K562 (cell line): ENCODE data around the gene SPHK1. TPM values are rescaled to one million over a fixed set of nuclear protein-coding genes. Genes with fewer than 3 reads are reported as not detected.

ENCODE experiments used
- KDM5B ChIP-seq: fragments of 200-600 bp; sonication (generic); IDR thresholded peaks from 2 replicates; pipeline ENCODE4 v1.6.1; 2012; ENCODE audit warnings: low read depth, mild to moderate bottlenecking, moderate library complexity, low read length, control low read depth, inconsistent platforms; ENCODE audit not compliant: insufficient replicate concordance
- NR2C1 ChIP-seq, 2 experiments: fragments of 450-650 bp; IDR thresholded peaks; 2 replicates each; pipeline ENCODE4 v1.6.1; 2017; ENCODE audit warnings: mild to moderate bottlenecking in 2 of 2, antibody characterized with exemption in 1 of 2, inconsistent platforms in 1 of 2, missing compliant biosample characterization in 1 of 2, missing genetic modification characterization in 1 of 2
- SRF ChIP-seq, 2 experiments: fragments of 250-450, 450-650 bp in 1 of 2; sonication (Bioruptor Pico) in 1 of 2; sonication (generic) in 1 of 2; formaldehyde crosslinking; IDR thresholded peaks; 2 replicates each; pipeline versions ENCODE4 v1.5.0 to v1.5.1; 2020 to 2022; ENCODE audit warnings: mild to moderate bottlenecking in 1 of 2, missing genetic modification reagents in 1 of 2
- polyA plus RNA-seq, 8 experiments: library from polyadenylated mRNA; depleted of rRNA in 4 of 8; stranded (reverse) in 5 of 8; unstranded in 3 of 8; fragments of >200 nt; fragmentation: Nextera tagmentation in 2 of 8; fragmentation: Illumina TruSeq in 1 of 8; extraction: Ambion mirVana in 2 of 8; extraction: Trizol in 1 of 8; gene quantifications; 2 replicates each; pipeline versions ENCODE4 v1.2.1 to v1.2.3, GENCODE V29; 2011 to 2014; ENCODE audit warnings: inconsistent platforms in 1 of 8, missing spikeins in 1 of 8
- total RNA-seq, 7 experiments: library from RNA; depleted of rRNA in 6 of 7; stranded (reverse); fragments of >200 nt in 6 of 7; fragmentation: Illumina TruSeq in 2 of 7; extraction: Trizol in 2 of 7; gene quantifications; 2 replicates each; pipeline versions ENCODE4 v1.2.1 to v1.2.3, GENCODE V29; 2011 to 2021; ENCODE audit warnings: low replicate concordance in 1 of 7
- TF ChIP-seq, protein P1 (sequence below), 2 experiments: fragments of 450-650 bp in 1 of 2; sonication (generic) in 1 of 2; formaldehyde crosslinking in 1 of 2; IDR thresholded peaks; 2 replicates each; pipeline versions ENCODE4 v1.7.1 to v1.9.0; 2016 to 2022; ENCODE audit warnings: inconsistent platforms in 1 of 2, mild to moderate bottlenecking in 1 of 2, missing genetic modification reagents in 1 of 2
- TF ChIP-seq, protein P2 (sequence below): fragments of 450-650 bp; conservative IDR thresholded peaks from 2 replicates; pipeline ENCODE4 v1.6.1; 2016; ENCODE audit warnings: missing genetic modification characterization, low read depth, mild to moderate bottlenecking, control low read depth, missing compliant biosample characterization
- TF ChIP-seq, protein P3 (sequence below): sonication (generic); formaldehyde crosslinking; IDR thresholded peaks from 2 replicates; pipeline ENCODE4 v1.4.0; 2020; ENCODE audit warnings: mild to moderate bottlenecking, missing genetic modification reagents

Gene SPHK1
- total and polyA plus RNA-seq, 9 of the 15 experiments (the other 6 are each of a cell fraction or from before 2014, with no cell fraction given), result 0.21 to 60.3 (median 14.5) TPM

DNA sequence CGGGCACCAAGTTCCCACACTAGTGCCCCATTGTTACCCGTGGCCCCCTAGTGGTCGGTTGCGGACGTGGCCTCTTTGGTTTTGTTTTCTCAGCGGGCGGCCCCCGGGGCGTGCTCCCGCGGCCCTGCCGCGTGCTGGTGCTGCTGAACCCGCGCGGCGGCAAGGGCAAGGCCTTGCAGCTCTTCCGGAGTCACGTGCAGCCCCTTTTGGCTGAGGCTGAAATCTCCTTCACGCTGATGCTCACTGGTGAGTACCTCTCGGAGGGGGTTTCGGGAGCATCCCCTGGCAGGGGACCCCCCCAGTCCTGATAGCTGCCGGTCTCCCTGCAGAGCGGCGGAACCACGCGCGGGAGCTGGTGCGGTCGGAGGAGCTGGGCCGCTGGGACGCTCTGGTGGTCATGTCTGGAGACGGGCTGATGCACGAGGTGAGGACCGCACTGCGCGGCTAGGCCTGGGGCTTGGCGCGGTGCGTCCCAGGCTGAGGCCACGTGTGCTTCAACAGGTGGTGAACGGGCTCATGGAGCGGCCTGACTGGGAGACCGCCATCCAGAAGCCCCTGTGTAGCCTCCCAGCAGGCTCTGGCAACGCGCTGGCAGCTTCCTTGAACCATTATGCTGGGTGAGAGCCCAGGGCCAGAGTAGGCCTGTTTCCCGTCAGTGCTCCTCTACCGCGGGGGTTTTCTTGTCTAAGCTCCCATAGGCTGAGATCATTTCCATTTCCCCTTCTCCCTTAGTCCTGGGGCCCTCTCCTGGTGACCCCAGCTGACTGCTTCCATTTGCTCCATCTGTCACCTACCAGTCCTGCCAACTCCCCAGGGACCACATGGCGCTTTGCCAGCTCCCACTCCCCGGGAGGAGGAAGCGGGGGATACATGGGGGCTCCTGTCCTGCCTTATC is 1.7 kb downstream of the SPHK1 start (continued):
- TF ChIP-seq, protein P1, sequence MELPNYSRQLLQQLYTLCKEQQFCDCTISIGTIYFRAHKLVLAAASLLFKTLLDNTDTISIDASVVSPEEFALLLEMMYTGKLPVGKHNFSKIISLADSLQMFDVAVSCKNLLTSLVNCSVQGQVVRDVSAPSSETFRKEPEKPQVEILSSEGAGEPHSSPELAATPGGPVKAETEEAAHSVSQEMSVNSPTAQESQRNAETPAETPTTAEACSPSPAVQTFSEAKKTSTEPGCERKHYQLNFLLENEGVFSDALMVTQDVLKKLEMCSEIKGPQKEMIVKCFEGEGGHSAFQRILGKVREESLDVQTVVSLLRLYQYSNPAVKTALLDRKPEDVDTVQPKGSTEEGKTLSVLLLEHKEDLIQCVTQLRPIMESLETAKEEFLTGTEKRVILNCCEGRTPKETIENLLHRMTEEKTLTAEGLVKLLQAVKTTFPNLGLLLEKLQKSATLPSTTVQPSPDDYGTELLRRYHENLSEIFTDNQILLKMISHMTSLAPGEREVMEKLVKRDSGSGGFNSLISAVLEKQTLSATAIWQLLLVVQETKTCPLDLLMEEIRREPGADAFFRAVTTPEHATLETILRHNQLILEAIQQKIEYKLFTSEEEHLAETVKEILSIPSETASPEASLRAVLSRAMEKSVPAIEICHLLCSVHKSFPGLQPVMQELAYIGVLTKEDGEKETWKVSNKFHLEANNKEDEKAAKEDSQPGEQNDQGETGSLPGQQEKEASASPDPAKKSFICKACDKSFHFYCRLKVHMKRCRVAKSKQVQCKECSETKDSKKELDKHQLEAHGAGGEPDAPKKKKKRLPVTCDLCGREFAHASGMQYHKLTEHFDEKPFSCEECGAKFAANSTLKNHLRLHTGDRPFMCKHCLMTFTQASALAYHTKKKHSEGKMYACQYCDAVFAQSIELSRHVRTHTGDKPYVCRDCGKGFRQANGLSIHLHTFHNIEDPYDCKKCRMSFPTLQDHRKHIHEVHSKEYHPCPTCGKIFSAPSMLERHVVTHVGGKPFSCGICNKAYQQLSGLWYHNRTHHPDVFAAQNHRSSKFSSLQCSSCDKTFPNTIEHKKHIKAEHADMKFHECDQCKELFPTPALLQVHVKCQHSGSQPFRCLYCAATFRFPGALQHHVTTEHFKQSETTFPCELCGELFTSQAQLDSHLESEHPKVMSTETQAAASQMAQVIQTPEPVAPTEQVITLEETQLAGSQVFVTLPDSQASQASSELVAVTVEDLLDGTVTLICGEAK (IDR thresholded peaks at IDR 0.05), result no peak
- TF ChIP-seq, protein P1 (CRISPR knock-in tag; IDR thresholded peaks at IDR 0.05), result peak; percentile 72
- TF ChIP-seq, protein P2, sequence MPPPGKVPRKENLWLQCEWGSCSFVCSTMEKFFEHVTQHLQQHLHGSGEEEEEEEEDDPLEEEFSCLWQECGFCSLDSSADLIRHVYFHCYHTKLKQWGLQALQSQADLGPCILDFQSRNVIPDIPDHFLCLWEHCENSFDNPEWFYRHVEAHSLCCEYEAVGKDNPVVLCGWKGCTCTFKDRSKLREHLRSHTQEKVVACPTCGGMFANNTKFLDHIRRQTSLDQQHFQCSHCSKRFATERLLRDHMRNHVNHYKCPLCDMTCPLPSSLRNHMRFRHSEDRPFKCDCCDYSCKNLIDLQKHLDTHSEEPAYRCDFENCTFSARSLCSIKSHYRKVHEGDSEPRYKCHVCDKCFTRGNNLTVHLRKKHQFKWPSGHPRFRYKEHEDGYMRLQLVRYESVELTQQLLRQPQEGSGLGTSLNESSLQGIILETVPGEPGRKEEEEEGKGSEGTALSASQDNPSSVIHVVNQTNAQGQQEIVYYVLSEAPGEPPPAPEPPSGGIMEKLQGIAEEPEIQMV (tag), result no peak
- peak; percentile 37 for TF ChIP-seq KDM5B
- TF ChIP-seq, protein P3, sequence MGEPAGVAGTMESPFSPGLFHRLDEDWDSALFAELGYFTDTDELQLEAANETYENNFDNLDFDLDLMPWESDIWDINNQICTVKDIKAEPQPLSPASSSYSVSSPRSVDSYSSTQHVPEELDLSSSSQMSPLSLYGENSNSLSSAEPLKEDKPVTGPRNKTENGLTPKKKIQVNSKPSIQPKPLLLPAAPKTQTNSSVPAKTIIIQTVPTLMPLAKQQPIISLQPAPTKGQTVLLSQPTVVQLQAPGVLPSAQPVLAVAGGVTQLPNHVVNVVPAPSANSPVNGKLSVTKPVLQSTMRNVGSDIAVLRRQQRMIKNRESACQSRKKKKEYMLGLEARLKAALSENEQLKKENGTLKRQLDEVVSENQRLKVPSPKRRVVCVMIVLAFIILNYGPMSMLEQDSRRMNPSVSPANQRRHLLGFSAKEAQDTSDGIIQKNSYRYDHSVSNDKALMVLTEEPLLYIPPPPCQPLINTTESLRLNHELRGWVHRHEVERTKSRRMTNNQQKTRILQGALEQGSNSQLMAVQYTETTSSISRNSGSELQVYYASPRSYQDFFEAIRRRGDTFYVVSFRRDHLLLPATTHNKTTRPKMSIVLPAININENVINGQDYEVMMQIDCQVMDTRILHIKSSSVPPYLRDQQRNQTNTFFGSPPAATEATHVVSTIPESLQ, result peak; percentile 92; the same call in 1 of the 2 replicates
- TF ChIP-seq NR2C1 (IDR thresholded peaks at IDR 0.05), result no peak; the same call in 1 of the 2 replicates
- TF ChIP-seq NR2C1 (tag; IDR thresholded peaks at IDR 0.05), result no peak; the same call in none of the 2 replicates
- TF ChIP-seq SRF (CRISPR knock-in tag; IDR thresholded peaks at IDR 0.05), result peak in 1 of 2 experiments; percentile 65; a peak in 1 of 4 replicates
